Stimulated activated CD8-positive, alpha-beta memory T cell treated with anti-CD3 and anti-CD28 coated beads, Interleukin-4, amount 100 ng/mL, for 48 hours (primary cell): ENCODE measurements around the gene IL6ST.
"Not testable (repeated sequence)": the region's sequence is repeated elsewhere in the genome, so short reads cannot be mapped to it uniquely, and the experiment has no call there.

Experiments
- DNase-seq: peaks from one replicate; pipeline ENCODE4 v3.0.0-alpha.2; 2020

IL6ST gene

GRCh38 chr5:56003679-56004078 is 8.9 kb upstream of the IL6ST start:
- no peak for DNase-seq

GRCh38 chr5:56003179-56003578 is 8.4 kb upstream of the IL6ST start:
- no peak for DNase-seq

GRCh38 chr5:56002303-56002702 is 7.5 kb upstream of the IL6ST start:
- no peak for DNase-seq

GRCh38 chr5:56000221-56000620 is 5.5 kb upstream of the IL6ST start:
- not testable (repeated sequence) for DNase-seq

GRCh38 chr5:55998966-55999365 is 4.2 kb upstream of the IL6ST start:
- no peak for DNase-seq

GRCh38 chr5:55997742-55998351 is 3.1 kb upstream of the IL6ST start:
- DNase-seq = no peak

- peak; percentile 97 for DNase-seq
Measured at GRCh38 chr5:55994998-55995914, 493 bp upstream of the IL6ST start.

- no peak for DNase-seq
Measured at GRCh38 chr5:55993731-55994494, 850 bp downstream of the IL6ST start.

GRCh38 chr5:55993013-55993412 is 1.8 kb downstream of the IL6ST start:
- DNase-seq = no peak

- DNase-seq = no peak
Measured at GRCh38 chr5:55991768-55992486, 2.8 kb downstream of the IL6ST start.

GRCh38 chr5:55990895-55991294 is 3.9 kb downstream of the IL6ST start:
- DNase-seq = not testable (repeated sequence)

GRCh38 chr5:55989860-55990259 is 4.9 kb downstream of the IL6ST start:
- DNase-seq = no peak

GRCh38 chr5:55988979-55989638 is 5.7 kb downstream of the IL6ST start:
- no peak for DNase-seq

- not testable (repeated sequence) for DNase-seq
Measured at GRCh38 chr5:55988428-55988827, 6.3 kb downstream of the IL6ST start.

GRCh38 chr5:55986931-55987330 is 7.8 kb downstream of the IL6ST start:
- no peak for DNase-seq

GRCh38 chr5:55985181-55985580 is 9.6 kb downstream of the IL6ST start:
- no peak for DNase-seq

GRCh38 chr5:55983986-55984385 is 10.8 kb downstream of the IL6ST start:
- no peak for DNase-seq

GRCh38 chr5:55982957-55983381 is 11.8 kb downstream of the IL6ST start:
- DNase-seq = no peak

- no peak for DNase-seq
Measured at GRCh38 chr5:55973296-55973695, 21.5 kb downstream of the IL6ST start.

- DNase-seq = no peak
Measured at GRCh38 chr5:55969956-55970355, 24.8 kb downstream of the IL6ST start.

GRCh38 chr5:55966284-55966683 is 28.5 kb downstream of the IL6ST start:
- DNase-seq = no peak

- DNase-seq = no peak
Measured at GRCh38 chr5:55965525-55965924, 29.2 kb downstream of the IL6ST start.
